Right lobe of liver (tissue), 6 donors: ENCODE data around the gene TNFSF13. TPM values are rescaled to one million over a fixed set of nuclear protein-coding genes. Genes with fewer than 3 reads are reported as not detected.

Source experiments
- ATAC-seq, 4 donors: fragments of 200-7000 bp; cut with Tn5 transposase; one replicate each; pipeline ENCODE4 v1.9.1; 2020; ENCODE audit warnings: mild to moderate bottlenecking in 4 of 4, moderate library complexity in 4 of 4
- DNase-seq, 3 donors: peaks; one replicate each; pipeline ENCODE4 v3.0.0-alpha.2; 2020
- H3K27ac ChIP-seq, 3 donors: fragments of 200-600 bp; one replicate each; pipeline ENCODE4 v1.8.0; 2022
- H3K27me3 ChIP-seq, 2 donors: fragments of 200-600 bp; one replicate each; pipeline ENCODE4 v1.8.0; 2022
- H3K36me3 ChIP-seq, 4 donors: fragments of 200-600 bp; sonication (generic) in 1 of 4; one replicate each; pipeline versions ENCODE4 v1.5.1 to v1.8.0; 2017 to 2022; ENCODE audit warnings: control low read depth in 1 of 4
- H3K4me1 ChIP-seq, 4 donors: fragments of 200-600 bp; sonication (generic) in 1 of 4; one replicate each; pipeline versions ENCODE4 v1.5.1 to v1.8.0; 2017 to 2022; ENCODE audit warnings: control low read depth in 1 of 4
- H3K4me3 ChIP-seq, 3 donors: fragments of 200-600 bp; one replicate each; pipeline ENCODE4 v1.8.0; 2022
- H3K9me3 ChIP-seq, 4 donors: fragments of 200-600 bp; sonication (generic) in 1 of 4; one replicate each; pipeline versions ENCODE4 v1.5.1 to v1.8.0; 2017 to 2022; ENCODE audit warnings: control low read depth in 1 of 4
- POLR2A ChIP-seq: fragments of 450-650 bp; IDR thresholded peaks from one replicate; pipeline ENCODE4 v1.6.1; 2017; ENCODE audit warnings: antibody characterized with exemption, mild to moderate bottlenecking
- WGBS: methylation state at CpG from one replicate; pipeline ENCODE4 v1.1.6; 2018; ENCODE audit warnings: low coverage, low lambda C conversion rate; ENCODE audit not compliant: insufficient coverage; ENCODE audit errors: missing lambda C conversion rate; 5-methylcytosine and 5-hydroxymethylcytosine counted together
- intact Hi-C, 2 donors: fragments of 100-400 bp; cut with DNase I; formaldehyde crosslinking; loops; one replicate each; pipeline versions ENCODE4 v1.11.2 to v1.14.1; 2022
- total RNA-seq, 6 experiments: library from RNA; depleted of rRNA in 2 of 6; stranded (reverse); fragments of >200 nt in 2 of 6; fragmentation: NEBNext Ultra II Directional in 3 of 6; extraction: Animal tissue kit (Norgen Biotek cat#: 25700) in 3 of 6; gene quantifications; one replicate each; pipeline versions ENCODE4 v1.1.0 to v1.2.4, GENCODE V29; 2016 to 2023
- TF ChIP-seq, protein P1 (sequence below), 4 donors: fragments of 200-600 bp in 3 of 4; fragments of 450-650 bp in 1 of 4; IDR thresholded peaks; one replicate each; pipeline versions ENCODE4 v1.5.1 to v1.8.0; 2016 to 2022; ENCODE audit warnings: antibody characterized with exemption in 4 of 4, mild to moderate bottlenecking in 2 of 4
- donor health status: DM: no; HTN: yes; CAD: no.
- donor health status: DM: no; HTN: no; CAD: no.
- donor health status: DM: no; HTN: no; CAD: no.
- donor health status: DM: no; HTN: yes; CAD: no.
- donor health status: DM: no; HTN: yes; CAD: no.

TNFSF13 gene
- total RNA-seq, 6 experiments from 2014 or later: 4.3 to 13.0 (median 6.2) TPM

DNA sequence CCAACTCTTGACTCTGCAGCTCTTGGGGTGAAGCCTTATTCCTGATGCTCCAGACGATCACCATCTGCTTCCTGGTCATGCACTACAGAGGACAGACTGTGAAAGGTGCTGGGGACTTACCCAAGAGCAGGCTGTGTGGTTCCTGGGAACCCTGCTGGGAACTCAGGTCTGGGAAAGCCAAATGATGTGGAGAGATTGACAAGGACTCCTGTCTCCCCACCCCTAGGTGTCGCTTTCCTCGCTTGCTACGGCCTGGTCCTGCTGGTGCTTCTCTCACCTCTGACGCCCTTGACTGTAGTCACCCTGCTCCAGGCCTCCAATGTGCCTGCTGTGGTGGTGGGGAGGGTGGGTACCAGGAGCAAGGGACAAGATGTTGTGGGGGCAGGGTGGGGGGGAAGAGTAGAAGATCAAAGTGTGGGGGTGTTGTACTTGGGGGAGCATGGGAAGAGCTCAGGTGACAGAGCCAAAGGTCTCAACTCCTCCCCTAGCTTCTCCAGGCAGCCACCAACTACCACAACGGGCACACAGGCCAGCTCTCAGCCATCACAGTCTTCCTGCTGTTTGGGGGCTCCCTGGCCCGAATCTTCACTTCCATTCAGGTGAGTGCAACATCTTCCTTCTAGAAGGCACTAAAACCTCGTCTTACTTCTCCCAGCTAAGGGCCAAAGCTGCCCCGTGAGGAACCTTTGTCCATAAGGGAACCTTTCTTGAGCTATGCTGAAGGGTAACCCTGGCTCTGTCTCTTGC, 28.3 kb downstream of the TNFSF13 start:
- H3K27me3 ChIP-seq: no peaks in the 10 kb centered on the region
- peaks cover 0 to 16% (median 0%) of the 10 kb centered on the region in 4 donors for H3K36me3 ChIP-seq
- no peaks in the 10 kb centered on the region for H3K9me3 ChIP-seq
- peaks cover 0 to 20% (median 9%) of the 10 kb centered on the region in 4 donors for H3K4me1 ChIP-seq
- H3K4me3 ChIP-seq: no peak overlapping the region
- H3K27ac ChIP-seq: no peak overlapping the region
- no peak for TF ChIP-seq POLR2A
- TF ChIP-seq, protein P1, sequence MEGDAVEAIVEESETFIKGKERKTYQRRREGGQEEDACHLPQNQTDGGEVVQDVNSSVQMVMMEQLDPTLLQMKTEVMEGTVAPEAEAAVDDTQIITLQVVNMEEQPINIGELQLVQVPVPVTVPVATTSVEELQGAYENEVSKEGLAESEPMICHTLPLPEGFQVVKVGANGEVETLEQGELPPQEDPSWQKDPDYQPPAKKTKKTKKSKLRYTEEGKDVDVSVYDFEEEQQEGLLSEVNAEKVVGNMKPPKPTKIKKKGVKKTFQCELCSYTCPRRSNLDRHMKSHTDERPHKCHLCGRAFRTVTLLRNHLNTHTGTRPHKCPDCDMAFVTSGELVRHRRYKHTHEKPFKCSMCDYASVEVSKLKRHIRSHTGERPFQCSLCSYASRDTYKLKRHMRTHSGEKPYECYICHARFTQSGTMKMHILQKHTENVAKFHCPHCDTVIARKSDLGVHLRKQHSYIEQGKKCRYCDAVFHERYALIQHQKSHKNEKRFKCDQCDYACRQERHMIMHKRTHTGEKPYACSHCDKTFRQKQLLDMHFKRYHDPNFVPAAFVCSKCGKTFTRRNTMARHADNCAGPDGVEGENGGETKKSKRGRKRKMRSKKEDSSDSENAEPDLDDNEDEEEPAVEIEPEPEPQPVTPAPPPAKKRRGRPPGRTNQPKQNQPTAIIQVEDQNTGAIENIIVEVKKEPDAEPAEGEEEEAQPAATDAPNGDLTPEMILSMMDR (IDR thresholded peaks at IDR 0.05): peak in 3 of 4 donors; percentile 21 to 32 (median 23)
- 55% methylated on average over 7 of the region's 9 CpGs for WGBS
- intact Hi-C loops: no loop called here
- no peak for DNase-seq
- ATAC-seq: peak in 1 of 4 donors; percentile 1

DNA sequence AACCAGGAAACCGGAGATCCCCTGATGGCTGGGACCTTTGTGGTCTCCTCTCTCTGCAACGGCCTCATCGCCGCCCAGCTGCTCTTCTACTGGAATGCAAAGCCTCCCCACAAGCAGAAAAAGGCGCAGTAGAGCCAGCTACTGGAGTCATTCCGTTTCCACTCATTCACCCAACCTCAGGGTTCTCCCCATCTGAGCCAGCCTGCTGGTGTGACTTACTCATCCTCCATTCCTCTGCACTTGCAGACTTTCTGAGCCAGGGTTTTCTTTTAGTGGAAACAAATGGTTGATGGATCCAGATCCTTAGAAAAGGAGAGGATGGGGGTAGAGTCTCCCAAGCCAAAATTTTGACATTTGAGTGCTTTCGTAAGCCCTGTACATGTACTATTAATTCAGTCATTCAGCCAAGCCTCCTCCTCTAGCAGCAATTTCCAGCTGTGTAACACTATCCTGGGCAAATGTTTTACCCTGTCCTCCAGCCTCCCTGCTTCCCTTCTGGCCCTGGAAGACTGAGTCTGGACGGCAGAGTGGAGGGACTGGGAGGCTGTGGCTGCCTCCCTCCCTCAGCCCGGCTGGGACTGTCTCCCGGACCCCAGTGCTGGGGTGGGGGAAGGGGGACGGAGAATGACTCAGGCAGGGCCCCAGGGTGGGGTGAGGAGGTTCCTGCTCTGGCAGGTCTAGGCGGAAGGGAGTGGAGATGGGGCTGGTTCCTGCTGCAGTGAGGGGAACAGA, 29.0 kb downstream of the TNFSF13 start:
- Histone ChIP-seq H3K9me3 (no peaks in the 10 kb centered on the region), H3K4me3 (no peak overlapping the region), H3K4me1 (peaks cover 0 to 15% (median 7%) of the 10 kb centered on the region in 4 donors), H3K36me3 (peaks cover 0 to 23% (median 3%) of the 10 kb centered on the region in 4 donors), H3K27ac (no peak overlapping the region), H3K27me3 (no peaks in the 10 kb centered on the region)
- intact Hi-C loops: no loop called here
- TF ChIP-seq POLR2A: no peak
- TF ChIP-seq, protein P1 (IDR thresholded peaks at IDR 0.05): no peak
- WGBS: 63% methylated on average over 8 of the region's 12 CpGs
- DNase-seq: no peak
- ATAC-seq: no peak

DNA sequence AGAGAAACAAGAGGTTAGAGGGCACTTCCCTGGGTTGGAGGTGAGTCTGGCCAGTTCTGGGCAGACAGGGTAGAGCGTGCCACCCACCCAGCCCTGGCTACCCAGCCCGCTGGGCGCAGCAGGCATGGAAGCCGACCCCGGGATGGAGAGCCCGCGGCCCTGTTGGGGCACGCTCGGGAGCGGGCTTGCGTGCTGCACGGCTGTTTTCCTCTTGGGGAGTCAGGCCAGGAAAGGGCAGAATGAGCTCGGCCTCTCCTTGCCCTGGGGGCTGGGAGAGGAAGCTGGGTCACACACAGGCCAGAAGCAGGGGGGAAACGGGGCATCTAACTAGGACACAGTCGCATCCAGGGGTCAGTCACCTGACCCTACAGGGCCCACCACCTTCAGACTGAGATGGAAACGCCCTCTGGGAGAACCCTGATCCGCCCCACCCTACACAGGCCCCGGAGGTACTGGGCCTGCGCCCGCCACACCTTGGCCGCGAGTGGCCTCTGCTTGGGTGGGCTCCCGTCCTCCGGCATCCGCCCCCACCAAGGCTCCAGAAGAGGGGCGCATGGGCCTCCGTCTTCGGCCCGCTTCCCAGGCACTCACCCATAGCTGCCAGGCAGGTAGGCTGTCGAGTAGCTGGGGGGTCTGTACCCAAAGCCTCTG, 30.1 kb downstream of the TNFSF13 start:
- WGBS: 100% methylated on average over 4 of the region's 30 CpGs
- no peaks in the 10 kb centered on the region for H3K9me3 ChIP-seq
- H3K27me3 ChIP-seq: no peaks in the 10 kb centered on the region
- DNase-seq: no peak
- H3K4me3 ChIP-seq: peak overlapping the region in 1 of 3 donors; percentile 4
- peaks cover 0 to 34% (median 9%) of the 10 kb centered on the region in 4 donors for H3K36me3 ChIP-seq
- no peak for ATAC-seq
- H3K4me1 ChIP-seq: peaks cover 0 to 9% (median 3%) of the 10 kb centered on the region in 4 donors
- TF ChIP-seq, protein P1 (IDR thresholded peaks at IDR 0.05): no peak
- TF ChIP-seq POLR2A: no peak
- H3K27ac ChIP-seq: no peak overlapping the region
- intact Hi-C loops: no loop called here

- peak; percentile 68 to 91 (median 72) for ATAC-seq
- intact Hi-C loops: no loop called here
Measured at GRCh38 chr17:7589204-7589868, 30.8 kb downstream of the TNFSF13 start.

More at GRCh38 chr17:7589204-7589868, 30.8 kb downstream of the TNFSF13 start:
- H3K4me3 ChIP-seq: peak overlapping the region in 1 of 3 donors; percentile 4
- peaks cover 4 to 41% (median 13%) of the 10 kb centered on the region in 4 donors for H3K36me3 ChIP-seq
- H3K4me1 ChIP-seq: peaks cover 0 to 8% (median 3%) of the 10 kb centered on the region in 4 donors
- no peaks in the 10 kb centered on the region for H3K9me3 ChIP-seq
- H3K27ac ChIP-seq: no peak overlapping the region
- WGBS: 0% methylated on average over 2 of the region's 56 CpGs
- peak; percentile 70 to 80 (median 77) for DNase-seq
- TF ChIP-seq, protein P1 (IDR thresholded peaks at IDR 0.05): peak; percentile 63 to 82 (median 66)
- no peak for TF ChIP-seq POLR2A
- no peaks in the 10 kb centered on the region for H3K27me3 ChIP-seq
